Measurements from ENCODE around the gene KRTAP5-7. TPM values are rescaled to one million over a fixed set of nuclear protein-coding genes. Genes with fewer than 3 reads are reported as not detected.
A peak's percentile ranks its signal among the peaks of the same experiment; 100 is the strongest.

Gene KRTAP5-7
- total RNA-seq, 1 donor from 2014 or later: not detected

GRCh38 chr11:71551711-71552110 is 24.6 kb downstream of the KRTAP5-7 start:
- Histone ChIP-seq H3K27me3 (ENCODE audit: low read depth) (no peaks in the 10 kb centered on the region), H3K9me3 (no peaks in the 10 kb centered on the region), H3K4me1 (no peaks in the 10 kb centered on the region), H3K4me3 (no peak overlapping the region), H3K36me3 (no peaks in the 10 kb centered on the region), H3K27ac (no peak overlapping the region)
- DNase-seq: no peak
- ATAC-seq: no peak
- no peak for TF ChIP-seq CTCF (IDR thresholded peaks at IDR 0.05)
- intact Hi-C loops (cut with DNase I): no loop called here

- no peaks in the 10 kb centered on the region for H3K27me3 ChIP-seq (ENCODE audit: low read depth)
- no peak for TF ChIP-seq CTCF (IDR thresholded peaks at IDR 0.05)
- H3K9me3 ChIP-seq: no peaks in the 10 kb centered on the region
- intact Hi-C loops (cut with DNase I): no loop called here
- no peak overlapping the region for H3K4me3 ChIP-seq
- no peaks in the 10 kb centered on the region for H3K36me3 ChIP-seq
- H3K4me1 ChIP-seq: no peaks in the 10 kb centered on the region
- H3K27ac ChIP-seq: no peak overlapping the region
- no peak for DNase-seq
- no peak for ATAC-seq
Observed at GRCh38 chr11:71554996-71555395, 27.9 kb downstream of the KRTAP5-7 start.

GRCh38 chr11:71555508-71555907 is 28.4 kb downstream of the KRTAP5-7 start:
- ATAC-seq: peak in 1 of 2 donors; percentile 13
- Histone ChIP-seq H3K4me3 (no peak overlapping the region), H3K27me3 (ENCODE audit: low read depth) (no peaks in the 10 kb centered on the region), H3K27ac (no peak overlapping the region), H3K4me1 (no peaks in the 10 kb centered on the region), H3K9me3 (no peaks in the 10 kb centered on the region), H3K36me3 (no peaks in the 10 kb centered on the region)
- intact Hi-C loops (cut with DNase I): no loop called here
- DNase-seq: no peak
- no peak for TF ChIP-seq CTCF (IDR thresholded peaks at IDR 0.05)

- intact Hi-C loops (cut with DNase I): no loop called here
- Histone ChIP-seq H3K36me3 (no peaks in the 10 kb centered on the region), H3K9me3 (no peaks in the 10 kb centered on the region), H3K4me3 (no peak overlapping the region), H3K27ac (no peak overlapping the region), H3K27me3 (ENCODE audit: low read depth) (no peaks in the 10 kb centered on the region), H3K4me1 (no peaks in the 10 kb centered on the region)
- TF ChIP-seq CTCF (IDR thresholded peaks at IDR 0.05): no peak
- ATAC-seq (no peak), DNase-seq (no peak)
Observed at GRCh38 chr11:71556018-71556417, 29.0 kb downstream of the KRTAP5-7 start.

- no peaks in the 10 kb centered on the region for H3K36me3 ChIP-seq
- H3K27me3 ChIP-seq (ENCODE audit: low read depth): no peaks in the 10 kb centered on the region
- no peak for TF ChIP-seq CTCF (IDR thresholded peaks at IDR 0.05)
- intact Hi-C loops (cut with DNase I): no loop called here
- DNase-seq: no peak
- ATAC-seq: no peak
- H3K27ac ChIP-seq: no peak overlapping the region
- H3K4me1 ChIP-seq: no peaks in the 10 kb centered on the region
- no peaks in the 10 kb centered on the region for H3K9me3 ChIP-seq
- no peak overlapping the region for H3K4me3 ChIP-seq
Observed at GRCh38 chr11:71557257-71557656, 30.2 kb downstream of the KRTAP5-7 start.

GRCh38 chr11:71558996-71559395 is 31.9 kb downstream of the KRTAP5-7 start:
- TF ChIP-seq CTCF (IDR thresholded peaks at IDR 0.05): no peak
- Histone ChIP-seq H3K4me1 (no peaks in the 10 kb centered on the region), H3K36me3 (no peaks in the 10 kb centered on the region), H3K27me3 (ENCODE audit: low read depth) (no peaks in the 10 kb centered on the region), H3K27ac (no peak overlapping the region), H3K9me3 (no peaks in the 10 kb centered on the region), H3K4me3 (no peak overlapping the region)
- intact Hi-C loops (cut with DNase I): no loop called here
- ATAC-seq: no peak
- DNase-seq: no peak
